HG03108 (cell line): ENCODE results near the gene PTCH1.
A peak's percentile ranks its signal among the peaks of the same experiment; 100 is the strongest.

Source experiments
- ATAC-seq: cut with Tn5 transposase; IDR thresholded peaks from one replicate; pipeline ENCODE4 v1.9.1; 2021; ENCODE audit warnings: moderate library complexity; ENCODE audit not compliant: unreplicated experiment

The PTCH1 gene

DNA sequence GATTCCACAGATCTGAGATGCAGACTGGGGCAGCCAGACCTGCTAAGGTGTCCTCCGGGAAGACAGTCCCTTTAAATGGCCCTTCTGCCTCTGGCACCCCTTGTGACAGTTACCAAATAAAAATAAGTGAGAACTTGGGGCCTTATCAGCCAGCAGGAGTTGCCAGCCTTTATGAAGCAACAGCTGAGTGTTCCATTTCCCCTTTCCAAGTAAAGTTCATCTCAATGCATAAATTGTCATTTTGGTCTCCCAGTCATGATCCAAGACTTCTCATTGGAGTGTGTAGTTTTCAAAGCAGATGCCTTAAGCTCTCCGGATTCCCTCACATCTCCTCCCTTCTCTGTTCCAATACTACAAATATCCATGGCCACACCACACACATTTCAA, 4.1 kb downstream of the PTCH1 start:
- no peak for ATAC-seq

DNA sequence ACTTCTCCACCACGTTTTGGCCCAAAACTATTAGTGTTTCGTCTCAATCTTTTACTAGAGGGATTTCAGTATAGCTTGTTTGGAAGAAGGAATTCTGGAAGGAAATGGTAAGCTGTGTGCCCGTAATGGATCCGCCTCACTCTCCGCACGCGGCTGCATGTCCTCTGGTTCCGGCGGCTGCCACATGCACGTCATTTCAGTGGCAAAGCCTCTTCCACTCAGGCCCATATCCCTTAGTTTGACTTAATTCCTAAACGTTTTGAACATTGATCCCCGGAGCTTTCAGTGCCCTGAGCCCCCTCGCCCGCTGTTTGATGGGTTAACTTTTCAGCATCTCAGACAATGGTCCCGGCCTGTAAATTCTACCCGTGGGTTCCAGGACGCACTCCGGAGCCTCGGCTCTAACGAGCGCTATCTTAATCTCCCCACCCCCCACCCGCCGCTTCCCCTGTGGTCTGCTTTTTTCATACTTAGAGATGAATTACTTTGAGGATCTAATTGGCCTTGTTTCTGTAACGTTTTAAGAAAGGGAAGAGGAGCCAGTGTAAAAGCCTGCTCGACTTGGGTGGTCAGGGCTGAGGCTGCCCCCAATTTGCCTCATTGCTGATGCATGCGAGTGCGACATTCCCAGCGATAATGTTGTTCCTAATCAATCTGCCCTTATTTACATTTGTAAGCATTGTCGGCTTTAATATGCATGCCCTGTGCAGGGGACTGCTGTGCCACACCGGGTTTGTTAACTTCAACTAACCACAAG, 4.6 kb downstream of the PTCH1 start:
- ATAC-seq: no peak

DNA sequence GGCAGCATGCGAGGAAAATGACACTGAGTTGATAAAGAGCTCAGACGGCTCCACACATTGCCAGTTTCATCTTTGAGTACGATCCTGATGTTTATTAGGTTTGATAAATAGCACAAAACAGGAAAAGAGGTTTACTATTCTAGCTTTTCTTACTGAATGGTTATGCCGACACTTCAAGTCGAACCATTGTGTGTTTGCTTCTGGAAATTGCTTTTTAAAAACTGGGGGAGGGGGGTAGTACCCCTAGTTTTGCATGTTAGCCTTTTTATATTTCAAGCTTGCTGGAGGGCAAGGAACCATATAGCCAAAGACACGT, 5.2 kb downstream of the PTCH1 start:
- no peak for ATAC-seq

DNA sequence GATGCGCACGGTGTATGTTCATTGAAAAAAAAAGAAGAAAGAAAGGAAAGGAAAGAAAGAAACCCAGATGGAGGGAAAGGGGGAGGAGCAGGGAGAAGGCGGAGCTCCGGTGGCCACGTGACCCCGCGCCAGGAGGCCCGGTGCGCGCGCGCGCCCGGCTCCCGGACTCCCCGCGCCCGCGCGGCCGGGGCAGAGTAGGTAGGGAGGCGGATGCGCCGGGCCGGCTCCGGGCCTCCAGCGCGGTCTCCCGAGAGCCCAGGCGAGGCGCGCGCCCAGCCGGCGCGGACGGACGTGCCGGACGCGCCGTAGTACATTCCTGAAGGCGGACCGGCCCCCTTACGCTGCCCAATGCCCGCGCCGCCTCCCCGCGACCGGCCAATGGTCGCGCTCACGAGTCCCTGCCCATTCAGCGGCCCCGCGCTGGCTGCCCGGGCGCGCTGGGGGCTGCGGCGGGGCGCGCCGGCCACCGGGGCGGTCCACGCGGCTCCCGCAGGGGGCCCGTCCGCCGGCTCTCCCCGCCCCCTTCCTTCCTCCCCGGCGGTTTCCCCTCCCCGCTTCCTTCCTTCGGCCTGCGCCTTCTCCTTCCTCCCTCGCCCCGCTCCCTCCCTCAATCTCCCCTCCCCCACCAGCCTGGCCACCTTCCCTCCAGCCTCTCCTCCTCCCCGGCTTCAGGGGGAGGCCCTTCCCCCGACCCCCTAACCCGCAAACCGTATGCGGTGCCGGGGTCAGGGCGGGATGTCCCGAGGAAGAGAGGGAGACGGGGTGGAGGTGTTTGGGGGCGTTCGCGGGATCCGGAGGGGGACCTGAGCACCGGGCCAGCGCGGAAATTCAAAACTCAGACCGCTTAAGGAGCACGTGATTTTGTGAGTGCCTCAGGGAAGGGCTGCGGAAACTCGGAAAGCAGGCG, 5.8 kb downstream of the PTCH1 start:
- peak; percentile 44 for ATAC-seq

DNA sequence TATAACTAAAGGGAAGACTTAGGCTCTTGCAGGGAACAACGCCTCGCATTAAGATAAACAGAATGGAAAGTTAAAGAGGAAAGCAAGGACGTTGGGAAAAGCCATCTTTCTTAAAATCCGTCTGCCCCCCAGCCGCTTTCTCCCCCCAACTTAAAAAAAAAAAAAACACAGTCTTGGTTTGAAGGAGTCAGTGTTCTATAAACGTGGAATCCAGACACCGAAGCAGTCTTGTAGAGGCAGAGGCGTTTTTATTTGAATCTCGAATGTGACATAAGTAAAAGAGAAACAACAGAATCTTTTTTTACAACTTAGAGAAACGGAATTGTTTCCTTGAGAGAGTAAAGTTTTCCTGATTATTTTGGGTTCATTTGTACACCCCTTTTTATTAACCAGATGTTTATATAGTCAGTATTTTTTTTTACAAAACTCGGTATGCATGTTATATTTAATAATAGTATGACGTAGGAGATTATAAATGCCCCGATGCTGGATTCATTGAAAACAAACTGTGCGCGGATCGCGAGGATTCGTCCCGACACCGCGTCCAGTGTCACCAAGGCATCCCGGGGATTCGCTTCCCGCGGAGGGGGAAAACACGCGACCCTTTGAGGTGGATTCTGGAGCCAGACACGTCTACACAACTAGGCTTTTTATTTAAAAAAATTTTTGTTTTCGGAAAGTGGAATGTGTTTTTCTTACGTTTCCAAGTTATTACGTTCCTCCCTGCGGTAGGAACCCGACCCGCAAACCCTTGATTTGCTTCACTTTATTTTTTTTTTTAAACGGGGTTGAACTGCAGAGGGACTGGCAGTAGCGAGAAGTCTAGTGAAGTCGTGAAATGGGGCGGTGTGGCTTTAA, 6.7 kb downstream of the PTCH1 start:
- no peak for ATAC-seq

DNA sequence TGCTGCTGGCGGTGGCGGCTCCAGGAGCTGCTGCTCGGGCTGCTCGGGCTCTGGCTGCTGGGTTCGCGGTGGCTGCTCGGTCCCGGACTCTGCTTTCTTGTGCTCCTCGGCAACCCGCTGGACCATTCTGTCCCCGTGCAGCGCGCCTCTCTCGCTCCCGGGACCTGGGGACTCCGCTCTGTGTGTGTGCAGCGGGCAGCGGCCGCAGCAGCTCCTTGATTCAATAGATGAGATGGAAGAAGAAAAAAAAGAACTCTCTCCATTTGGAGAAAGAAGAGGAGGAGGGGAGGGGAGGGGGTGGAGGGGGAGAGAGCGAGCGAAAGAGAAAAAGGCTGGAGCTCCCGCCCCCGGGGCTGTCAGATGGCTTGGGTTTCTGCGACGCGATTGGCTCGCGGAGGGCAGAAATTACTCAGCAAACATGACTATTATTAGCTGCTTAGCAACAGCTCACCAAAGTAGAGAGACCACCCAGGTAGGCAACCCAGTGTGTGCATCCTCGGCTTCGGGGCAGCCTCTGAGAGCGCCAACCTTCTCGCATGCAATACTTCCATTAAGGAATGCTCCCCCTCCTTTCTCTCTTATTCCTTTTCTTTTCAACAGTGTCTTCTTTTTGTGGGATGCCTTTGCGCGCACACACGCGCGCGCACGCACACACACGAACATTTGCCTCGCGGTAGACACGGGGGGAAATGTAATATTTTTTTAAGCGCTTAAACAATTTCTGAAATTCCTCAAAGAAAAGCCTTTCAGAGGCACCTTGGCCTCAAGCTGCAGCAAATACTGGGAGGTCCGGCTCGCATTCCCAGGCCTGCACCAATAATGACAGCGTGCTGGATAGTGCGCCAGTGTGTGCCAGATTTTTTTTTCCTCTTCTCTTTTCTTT, 7.6 kb downstream of the PTCH1 start:
- ATAC-seq: peak; percentile 30

DNA sequence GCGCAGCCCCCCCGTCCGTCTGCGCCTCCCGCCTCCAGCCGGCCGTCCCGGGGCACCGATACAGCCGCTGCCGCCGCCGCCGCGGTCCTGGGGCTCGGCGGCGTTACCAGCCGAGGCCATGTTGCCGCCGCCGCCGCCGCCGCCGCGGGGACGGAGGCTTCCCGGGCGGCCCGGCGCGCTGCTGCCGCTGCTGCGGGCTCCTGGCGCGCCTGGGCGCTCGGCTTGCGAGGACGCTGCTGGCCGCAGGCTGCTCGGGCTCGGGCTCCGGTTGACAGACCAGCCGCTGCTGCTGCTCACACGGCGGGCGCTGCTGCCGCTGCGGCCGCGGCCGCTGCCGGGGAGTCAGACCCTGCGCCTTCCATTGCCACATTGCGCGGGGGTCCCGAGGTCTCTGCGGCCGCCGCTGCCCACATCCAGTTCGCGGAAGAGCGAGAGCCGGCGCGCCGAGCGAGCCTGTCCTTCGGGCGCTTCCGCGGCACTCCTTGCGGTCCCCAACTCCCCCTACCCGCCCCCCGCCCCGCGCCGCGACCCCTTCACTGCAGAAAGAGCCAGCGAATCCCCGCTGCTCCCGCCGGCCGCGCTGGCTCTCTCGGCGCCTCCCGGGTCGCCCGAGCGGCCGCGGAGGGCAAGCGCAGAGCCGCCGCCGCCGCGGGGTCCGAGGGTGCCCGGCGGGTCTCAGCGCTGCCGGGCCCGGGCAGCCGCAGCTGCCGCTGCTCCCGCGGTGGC, 8.4 kb downstream of the PTCH1 start:
- ATAC-seq: no peak

DNA sequence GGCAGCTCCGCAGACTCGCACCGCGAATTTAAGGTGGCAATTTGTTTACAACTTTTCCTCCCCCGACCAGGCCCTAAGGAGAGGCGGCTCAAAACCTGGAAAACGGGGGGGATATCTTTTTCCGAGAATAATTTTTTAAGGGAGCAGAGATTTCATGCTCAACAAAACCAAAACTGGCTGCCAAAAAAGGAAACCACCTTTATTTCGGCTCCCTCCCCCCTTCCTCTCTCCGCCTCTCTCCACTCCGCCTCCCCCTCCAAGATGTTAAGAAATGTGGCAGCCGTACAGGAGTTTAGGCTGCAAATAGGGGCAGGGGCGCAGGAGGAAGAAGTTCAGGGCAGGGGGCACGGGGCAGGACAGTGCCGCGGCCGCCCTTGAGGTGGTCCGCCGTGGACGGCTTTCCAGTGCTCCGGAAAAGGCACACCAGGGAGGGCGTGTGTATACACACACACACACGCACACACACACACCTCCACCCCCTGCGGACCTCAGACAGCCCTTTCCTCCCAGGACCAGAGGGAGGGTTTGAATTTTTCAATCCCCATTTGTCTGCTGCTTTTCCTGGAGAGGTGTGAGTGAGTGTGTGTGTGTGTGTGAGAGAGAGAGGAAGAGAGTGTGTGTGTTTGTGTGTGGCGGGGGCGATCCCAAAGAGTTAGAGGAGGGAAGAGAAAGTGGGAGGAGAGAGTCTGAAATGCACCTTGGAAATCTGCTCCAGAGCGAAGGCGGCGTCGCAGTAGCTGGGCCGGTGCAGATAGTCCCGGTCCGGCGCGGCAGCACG, 9.1 kb downstream of the PTCH1 start:
- ATAC-seq: no peak

DNA sequence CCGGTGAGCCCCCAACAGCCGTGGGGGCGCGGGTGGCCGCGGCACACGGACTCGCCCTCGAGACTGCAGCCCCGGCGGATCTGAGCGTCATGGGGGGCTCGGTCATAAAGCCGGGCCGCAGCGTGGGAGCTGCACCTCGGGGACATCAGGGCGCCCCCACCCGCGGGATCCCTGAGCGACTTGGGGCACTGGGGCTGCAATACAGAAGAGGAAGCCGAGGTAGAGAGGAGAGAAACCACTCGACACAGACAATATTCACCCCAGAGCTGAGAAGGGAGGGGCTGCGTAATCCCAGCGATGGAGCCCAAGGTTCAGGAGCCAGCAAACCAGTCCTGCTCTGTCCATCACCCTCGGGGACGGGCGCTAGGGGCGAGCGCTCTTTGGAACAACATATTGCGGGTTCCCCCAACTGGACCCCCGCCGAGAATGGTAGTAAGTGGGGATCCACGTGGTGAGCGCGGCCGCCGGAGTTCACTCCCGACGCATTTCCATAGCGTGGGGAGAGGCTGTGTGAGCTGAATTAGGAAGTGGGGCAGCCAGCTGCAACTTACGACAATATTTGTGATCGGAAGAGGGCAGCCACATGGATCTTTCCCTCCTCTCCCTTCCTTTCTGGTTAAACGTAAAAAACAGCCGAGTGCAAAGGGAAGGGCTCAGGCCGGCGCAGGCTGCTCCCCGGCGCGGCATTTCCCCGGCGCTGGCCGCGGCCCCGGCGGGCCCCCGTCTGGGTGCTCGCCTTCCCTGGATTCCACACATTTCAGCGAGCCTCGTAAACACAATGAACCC, 9.9 kb downstream of the PTCH1 start:
- ATAC-seq: no peak

DNA sequence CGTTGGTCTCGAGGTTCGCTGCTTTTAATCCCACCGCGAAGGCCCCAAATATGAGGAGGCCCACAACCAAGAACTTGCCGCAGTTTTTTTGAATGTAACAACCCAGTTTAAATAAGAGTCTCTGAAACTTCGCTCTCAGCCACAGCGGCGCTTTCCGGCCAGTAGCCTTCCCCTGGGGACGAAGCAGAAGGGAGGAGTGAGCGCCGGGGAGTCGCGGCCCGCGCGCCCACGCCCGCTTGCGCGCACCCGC, 10.4 kb downstream of the PTCH1 start:
- ATAC-seq: no peak

DNA sequence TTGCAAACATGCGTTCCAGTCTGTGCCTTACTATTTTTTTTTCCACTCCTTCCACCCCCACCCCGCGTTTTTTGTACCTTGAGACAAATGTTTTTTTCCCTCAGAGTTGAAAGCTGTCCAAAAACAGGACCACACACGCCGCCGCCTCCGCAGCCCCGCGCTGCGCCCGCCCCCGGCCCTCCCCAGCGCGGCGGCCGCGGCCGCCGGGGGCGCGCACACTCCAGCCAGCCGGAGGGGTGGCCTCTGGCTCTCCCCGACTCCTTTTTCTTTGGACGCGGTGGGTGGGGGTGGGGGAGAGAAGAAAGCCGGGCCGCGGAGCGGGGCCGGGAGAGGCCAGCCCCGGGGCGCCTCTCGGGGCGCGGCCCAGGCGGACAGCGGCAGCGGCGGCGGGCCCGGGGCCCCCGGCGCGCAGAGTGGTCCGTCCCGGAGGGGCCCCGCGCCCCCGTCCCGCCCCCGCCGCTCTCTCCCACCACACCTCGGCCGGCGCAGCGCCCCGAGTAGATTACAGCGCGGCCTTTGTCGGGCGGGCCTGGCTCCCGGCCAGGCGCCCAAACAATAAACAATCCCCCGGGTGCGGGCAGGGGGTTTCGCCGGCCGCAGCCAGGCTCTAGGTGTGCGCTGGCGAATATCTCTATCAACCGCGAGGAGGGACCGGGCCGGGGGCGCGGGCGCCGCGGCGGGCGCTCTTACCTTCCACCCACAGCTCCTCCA, 10.9 kb downstream of the PTCH1 start:
- ATAC-seq: no peak

DNA sequence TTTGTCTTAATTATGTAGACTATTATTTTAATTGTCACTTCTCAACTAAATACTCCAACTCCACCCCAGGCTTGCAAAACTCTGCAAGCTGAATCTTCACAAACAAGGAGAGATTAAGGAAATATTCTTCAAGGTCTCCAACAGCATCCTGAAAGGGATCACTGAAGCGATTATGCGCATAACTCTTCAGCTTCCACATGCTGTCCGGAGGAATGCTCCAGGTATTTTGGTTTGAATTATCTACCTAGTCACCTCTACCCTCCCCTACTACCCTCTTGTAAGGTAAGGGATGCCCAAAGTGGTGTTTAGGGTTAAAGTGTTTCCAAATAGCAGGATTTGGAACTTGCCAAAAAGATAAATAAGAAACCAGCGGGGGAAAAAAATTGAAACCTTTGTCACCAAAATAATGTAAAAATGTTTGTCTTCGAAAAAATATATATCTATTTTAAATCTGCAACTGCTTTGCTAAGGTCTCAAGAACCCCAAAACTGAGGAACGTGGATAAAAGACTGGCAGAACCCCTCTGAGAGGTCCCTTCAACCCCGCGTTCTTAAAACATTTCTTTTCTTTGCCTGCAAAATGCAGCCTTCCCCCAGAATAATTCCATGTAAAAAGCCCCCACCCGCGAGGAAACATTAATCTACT, 11.6 kb downstream of the PTCH1 start:
- no peak for ATAC-seq

DNA sequence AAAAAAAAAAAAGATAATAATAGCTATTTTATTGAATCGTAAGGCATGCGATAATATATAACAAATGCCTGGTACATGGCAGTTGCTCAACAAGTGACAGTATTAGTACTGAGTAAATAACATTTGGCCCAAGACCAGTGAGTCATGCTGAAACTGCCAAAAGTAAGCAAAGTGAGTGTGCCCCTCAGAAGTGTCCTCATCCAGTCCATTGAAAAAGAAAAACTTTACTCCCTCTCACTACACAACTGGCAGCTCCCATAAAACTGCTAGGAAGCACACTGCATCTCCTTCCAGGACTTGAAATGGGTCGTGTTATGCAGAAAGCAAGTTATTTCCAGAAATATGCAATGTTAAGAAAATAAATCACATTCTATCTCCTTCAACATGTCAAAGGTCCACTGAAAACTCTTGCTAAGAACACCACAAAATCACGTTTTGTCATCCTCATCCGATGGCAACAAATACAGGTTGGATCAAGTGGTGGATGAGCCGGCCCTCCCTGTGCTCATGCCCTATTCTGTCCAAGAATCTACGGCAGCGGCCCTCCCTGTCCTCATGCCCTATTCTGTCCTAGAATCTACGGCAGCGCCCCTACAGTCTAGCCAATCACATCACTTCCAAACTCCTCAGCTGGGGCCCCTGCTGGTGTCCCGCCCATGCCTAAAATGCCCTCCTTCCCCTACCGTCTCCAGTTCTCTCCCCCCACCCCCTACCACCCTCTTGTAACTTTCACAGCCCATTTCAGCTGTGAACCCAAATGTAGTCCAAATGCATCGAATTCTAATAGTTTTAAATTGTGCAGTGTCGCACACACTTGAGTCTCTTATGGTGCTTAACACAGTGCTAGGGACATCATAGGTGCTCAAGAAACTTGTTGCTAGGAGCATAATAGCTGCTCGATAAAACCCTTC, 12.5 kb downstream of the PTCH1 start:
- ATAC-seq: no peak

DNA sequence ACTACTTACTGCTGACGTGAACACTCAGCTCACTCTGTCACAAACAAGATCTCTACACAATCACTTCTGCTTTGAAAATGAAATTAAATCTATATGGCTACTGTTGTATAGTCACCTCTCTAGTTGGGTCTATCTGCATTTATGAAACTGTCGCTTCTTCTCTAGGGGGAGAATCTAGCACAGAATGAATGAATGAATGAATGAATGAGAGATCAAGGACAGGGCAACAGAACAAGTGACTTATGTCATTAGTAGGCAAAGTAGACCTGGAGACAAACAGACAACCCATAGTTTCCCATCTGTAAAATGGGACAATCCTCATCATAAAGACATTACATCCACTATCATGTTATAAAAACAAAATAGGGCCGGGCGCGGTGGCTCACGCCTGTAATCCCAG, 13.4 kb downstream of the PTCH1 start:
- no peak for ATAC-seq

DNA sequence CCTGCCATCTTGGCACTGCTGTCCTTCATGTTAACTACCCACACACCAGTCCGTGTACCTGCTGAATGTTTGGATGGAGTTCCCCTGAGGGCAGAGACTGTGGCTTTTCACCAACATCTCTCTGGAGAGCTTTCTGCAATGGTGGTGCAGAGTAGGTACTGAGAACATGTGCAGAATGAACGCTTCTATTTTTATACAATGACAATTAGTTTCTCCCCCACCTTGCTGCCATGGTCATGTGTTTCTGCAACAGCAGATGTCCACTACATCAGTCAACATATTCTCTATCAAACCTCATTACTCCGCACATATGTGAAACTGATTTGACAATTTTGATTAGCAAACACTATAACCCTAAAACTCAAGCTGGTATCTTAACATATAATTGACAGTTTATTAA, 14.5 kb downstream of the PTCH1 start:
- no peak for ATAC-seq

DNA sequence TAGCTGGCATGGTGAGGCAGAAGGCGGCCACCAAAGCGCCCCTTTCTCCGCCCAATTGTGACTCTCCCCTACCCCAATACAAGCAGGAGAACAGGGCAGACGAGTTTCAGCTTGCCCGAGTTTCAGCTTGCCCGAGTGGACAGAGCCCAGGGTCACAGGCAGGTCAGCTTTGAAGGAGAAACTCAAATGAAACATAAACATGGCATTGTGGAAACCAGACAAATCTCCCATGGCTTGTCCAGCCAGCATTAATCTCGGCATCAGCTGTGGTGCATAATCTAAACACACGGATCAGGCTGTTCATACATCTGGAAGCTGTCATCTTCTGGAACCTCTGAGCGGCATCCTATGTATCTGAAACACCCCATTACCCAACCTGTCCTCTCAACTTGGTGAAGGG, 16.9 kb downstream of the PTCH1 start:
- ATAC-seq: no peak
